DND-41 (cell line): ENCODE data around the gene DNASE2B.

Source experiments
- ATAC-seq: fragments of 200-7000 bp; cut with Tn5 transposase; 3 replicates; pipeline ENCODE4 v1.9.1; 2021; ENCODE audit warnings: low read depth; ENCODE audit not compliant: insufficient read depth
- DNase-seq: peaks from one replicate; pipeline ENCODE4 v3.0.0-alpha.2; 2020
- H2AFZ ChIP-seq: 2 replicates; pipeline ENCODE4 v1.6.0; 2012; ENCODE audit warnings: low read depth, low read length
- H3K27ac ChIP-seq: 2 replicates; pipeline ENCODE4 v1.5.1; 2012; ENCODE audit warnings: low read length, inconsistent platforms
- H3K27me3 ChIP-seq: fragments of 200-600 bp; sonication (generic); 2 replicates; pipeline ENCODE4 v1.6.0; 2012; ENCODE audit warnings: low read length, mild to moderate bottlenecking, inconsistent platforms; ENCODE audit not compliant: insufficient read depth, poor library complexity
- H3K36me3 ChIP-seq: 2 replicates; pipeline ENCODE4 v1.5.1; 2012; ENCODE audit warnings: low read length, inconsistent platforms; ENCODE audit not compliant: insufficient read depth
- H3K4me1 ChIP-seq: 2 replicates; pipeline ENCODE4 v1.5.1; 2012; ENCODE audit warnings: mild to moderate bottlenecking, low read length; ENCODE audit not compliant: insufficient read depth
- H3K4me2 ChIP-seq: 2 replicates; pipeline ENCODE4 v1.6.0; 2012; ENCODE audit warnings: mild to moderate bottlenecking, moderate library complexity, low read length, inconsistent platforms; ENCODE audit not compliant: insufficient read depth
- H3K4me3 ChIP-seq, 2 experiments: fragments of 200-600 bp in 1 of 2; shearing (Covaris generic) in 1 of 2; 2 replicates each; pipeline ENCODE4 v1.5.1; 2012 to 2016; ENCODE audit warnings: inconsistent platforms in 2 of 2, low read length in 2 of 2, mild to moderate bottlenecking in 2 of 2, low read depth in 1 of 2, moderate library complexity in 1 of 2
- H3K79me2 ChIP-seq: 2 replicates; pipeline ENCODE4 v1.6.0; 2012; ENCODE audit warnings: low read length, inconsistent platforms; ENCODE audit not compliant: insufficient read depth
- H3K9ac ChIP-seq: 2 replicates; pipeline ENCODE4 v1.6.0; 2012; ENCODE audit warnings: low read depth, mild to moderate bottlenecking, inconsistent platforms, low read length, moderate library complexity
- H3K9me3 ChIP-seq: 2 replicates; pipeline ENCODE4 v1.5.1; 2012; ENCODE audit warnings: low read length, moderate library complexity, mild to moderate bottlenecking, inconsistent platforms; ENCODE audit not compliant: insufficient read depth, severe bottlenecking
- H4K20me1 ChIP-seq: 2 replicates; pipeline ENCODE4 v1.6.0; 2012; ENCODE audit warnings: low read length; ENCODE audit not compliant: insufficient read depth
- EZH2 ChIP-seq: IDR thresholded peaks from 3 replicates; pipeline ENCODE4 v1.6.1; 2012; ENCODE audit warnings: borderline replicate concordance, low read depth, mild to moderate bottlenecking, moderate library complexity, low read length, inconsistent platforms; ENCODE audit not compliant: severe bottlenecking
- TF ChIP-seq, protein P1 (sequence below): IDR thresholded peaks from 2 replicates; pipeline ENCODE4 v1.5.1; 2012; ENCODE audit warnings: borderline replicate concordance, low read length, moderate library complexity, mild to moderate bottlenecking; ENCODE audit not compliant: poor library complexity, severe bottlenecking; ENCODE audit errors: extremely low read depth

The DNASE2B gene

DNA sequence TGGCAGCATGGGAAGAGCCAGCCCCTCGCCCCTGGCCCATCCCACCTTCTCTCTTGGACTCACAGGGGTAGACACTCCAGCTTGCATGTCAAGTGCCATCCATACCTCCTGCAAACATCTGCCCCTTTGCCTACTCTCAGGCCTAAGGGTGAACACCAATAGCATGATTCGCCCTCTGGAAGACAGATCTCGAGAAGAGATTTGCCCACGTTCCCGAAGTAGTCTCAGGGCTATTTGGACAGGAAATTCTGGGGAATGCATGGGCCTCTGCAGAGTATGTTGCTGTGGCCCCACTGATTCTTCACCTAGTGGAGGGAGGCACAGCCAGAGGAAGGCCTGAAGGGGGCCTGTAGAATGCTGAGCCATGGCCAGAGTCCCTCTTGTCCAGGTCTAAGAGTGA, 29.8 kb upstream of the DNASE2B start:
- Histone ChIP-seq H2AFZ (no peak overlapping the region), H3K9ac (no peak overlapping the region), H3K4me1 (no peaks in the 10 kb centered on the region), H3K36me3 (no peaks in the 10 kb centered on the region), H4K20me1 (no peaks in the 10 kb centered on the region), H3K4me3 (no peak overlapping the region), H3K27ac (no peak overlapping the region), H3K4me2 (no peak overlapping the region), H3K9me3 (no peaks in the 10 kb centered on the region), H3K27me3 (no peaks in the 10 kb centered on the region), H3K79me2 (no peaks in the 10 kb centered on the region)
- ATAC-seq (no peak), DNase-seq (no peak)
- no peak for TF ChIP-seq EZH2

DNA sequence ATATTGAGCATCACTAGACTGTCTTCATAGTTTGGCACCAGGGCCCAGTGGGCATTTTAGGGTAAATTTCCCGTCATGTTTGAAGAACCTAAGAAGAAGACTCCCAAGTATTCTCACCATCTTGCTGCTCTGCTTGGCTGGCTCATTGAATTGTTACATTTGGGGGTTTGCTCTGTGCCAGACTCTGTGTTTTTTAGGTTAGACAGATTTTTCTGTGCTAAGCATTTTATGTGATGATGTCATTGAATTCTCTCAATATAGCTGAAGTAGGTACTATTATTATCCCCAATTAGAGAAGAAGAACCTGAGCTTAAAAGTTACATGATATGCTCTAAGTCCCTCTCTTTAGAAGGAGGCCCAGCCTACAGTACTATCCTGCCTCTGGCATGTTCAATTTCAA, 28.0 kb upstream of the DNASE2B start:
- Histone ChIP-seq H3K27ac (no peak overlapping the region), H3K79me2 (no peaks in the 10 kb centered on the region), H4K20me1 (no peaks in the 10 kb centered on the region), H3K4me1 (no peaks in the 10 kb centered on the region), H3K9me3 (no peaks in the 10 kb centered on the region), H3K4me3 (no peak overlapping the region), H3K4me2 (no peak overlapping the region), H3K36me3 (no peaks in the 10 kb centered on the region), H3K27me3 (no peaks in the 10 kb centered on the region), H3K9ac (no peak overlapping the region), H2AFZ (no peak overlapping the region)
- ATAC-seq (no peak), DNase-seq (no peak)
- TF ChIP-seq, protein P1, sequence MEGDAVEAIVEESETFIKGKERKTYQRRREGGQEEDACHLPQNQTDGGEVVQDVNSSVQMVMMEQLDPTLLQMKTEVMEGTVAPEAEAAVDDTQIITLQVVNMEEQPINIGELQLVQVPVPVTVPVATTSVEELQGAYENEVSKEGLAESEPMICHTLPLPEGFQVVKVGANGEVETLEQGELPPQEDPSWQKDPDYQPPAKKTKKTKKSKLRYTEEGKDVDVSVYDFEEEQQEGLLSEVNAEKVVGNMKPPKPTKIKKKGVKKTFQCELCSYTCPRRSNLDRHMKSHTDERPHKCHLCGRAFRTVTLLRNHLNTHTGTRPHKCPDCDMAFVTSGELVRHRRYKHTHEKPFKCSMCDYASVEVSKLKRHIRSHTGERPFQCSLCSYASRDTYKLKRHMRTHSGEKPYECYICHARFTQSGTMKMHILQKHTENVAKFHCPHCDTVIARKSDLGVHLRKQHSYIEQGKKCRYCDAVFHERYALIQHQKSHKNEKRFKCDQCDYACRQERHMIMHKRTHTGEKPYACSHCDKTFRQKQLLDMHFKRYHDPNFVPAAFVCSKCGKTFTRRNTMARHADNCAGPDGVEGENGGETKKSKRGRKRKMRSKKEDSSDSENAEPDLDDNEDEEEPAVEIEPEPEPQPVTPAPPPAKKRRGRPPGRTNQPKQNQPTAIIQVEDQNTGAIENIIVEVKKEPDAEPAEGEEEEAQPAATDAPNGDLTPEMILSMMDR = no peak
- TF ChIP-seq EZH2 = no peak

DNA sequence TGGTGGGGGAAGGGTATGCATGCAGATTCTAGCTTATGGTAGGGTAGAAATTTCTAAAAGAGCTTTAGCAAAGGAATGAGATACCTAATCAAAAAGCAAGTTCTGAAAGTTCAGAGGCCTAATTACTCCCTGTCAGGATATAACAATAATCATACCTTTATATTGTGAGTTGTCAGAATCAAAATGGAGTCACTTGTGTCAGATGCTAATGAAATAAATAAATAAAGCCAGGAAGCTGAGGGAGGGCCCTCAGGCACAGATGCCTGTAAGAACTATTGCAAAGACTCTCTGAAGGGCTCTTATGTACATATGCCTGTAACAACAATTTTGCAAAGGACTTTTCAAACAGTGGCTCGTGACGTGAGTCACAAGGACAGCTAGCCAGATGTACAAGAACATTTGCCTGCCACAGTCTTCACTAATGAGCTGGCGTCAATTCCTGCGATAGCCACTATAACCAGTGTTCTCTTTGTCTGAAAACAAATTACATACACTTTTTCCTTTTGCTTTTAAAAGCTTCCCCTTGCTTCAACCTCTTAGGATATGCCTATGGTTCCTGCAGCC, 27.4 kb upstream of the DNASE2B start:
- DNase-seq = no peak
- no peaks in the 10 kb centered on the region for H3K79me2 ChIP-seq
- ATAC-seq = no peak

DNA sequence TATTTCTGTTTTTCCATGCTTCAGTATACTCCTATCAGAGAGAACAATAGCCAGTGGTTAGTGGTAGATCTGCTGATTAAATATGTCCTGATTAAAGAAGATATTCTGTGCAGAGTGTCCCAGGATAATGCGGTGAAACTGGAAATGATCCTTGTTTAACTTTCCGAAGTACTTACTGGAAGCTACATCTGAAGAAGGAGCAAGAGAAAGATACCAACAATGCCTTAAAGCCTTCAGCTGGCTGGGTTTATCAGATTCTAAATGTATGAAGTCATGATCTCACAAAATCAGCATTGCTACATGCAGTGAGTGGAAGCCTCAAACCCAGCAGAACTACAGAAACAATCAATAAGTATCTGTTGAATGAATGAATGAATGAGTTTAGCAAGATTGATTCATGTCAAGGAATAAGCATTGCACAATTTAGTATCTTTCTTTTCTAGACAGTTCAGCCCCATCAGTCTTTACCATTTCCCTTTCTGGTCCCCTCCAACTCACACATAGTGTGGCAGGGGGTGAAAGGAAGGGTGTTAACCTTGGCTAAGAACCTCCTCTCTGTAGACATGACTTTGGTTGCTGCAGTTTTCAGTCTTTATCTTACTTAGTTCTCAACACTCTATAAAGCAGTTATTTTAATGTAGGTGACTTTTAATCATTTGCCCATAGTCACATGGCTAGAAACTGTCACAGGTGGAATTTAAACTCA, 24.7 kb upstream of the DNASE2B start:
- H3K27me3 ChIP-seq = no peaks in the 10 kb centered on the region
- H3K4me3 ChIP-seq = no peak overlapping the region
- no peak overlapping the region for H2AFZ ChIP-seq
- no peak overlapping the region for H3K27ac ChIP-seq
- DNase-seq (no peak), ATAC-seq (no peak)
- no peak overlapping the region for H3K4me2 ChIP-seq
- H3K9me3 ChIP-seq = no peaks in the 10 kb centered on the region
- no peaks in the 10 kb centered on the region for H3K4me1 ChIP-seq
- no peak overlapping the region for H3K9ac ChIP-seq
- TF ChIP-seq EZH2 = no peak
- TF ChIP-seq, protein P1 = no peak
- H4K20me1 ChIP-seq = no peaks in the 10 kb centered on the region
- no peaks in the 10 kb centered on the region for H3K36me3 ChIP-seq
- no peaks in the 10 kb centered on the region for H3K79me2 ChIP-seq

More for the DNA sequence above, 27.4 kb upstream of the DNASE2B start:
- Histone ChIP-seq H3K27me3 (no peaks in the 10 kb centered on the region), H3K4me3 (no peak overlapping the region), H3K27ac (no peak overlapping the region), H3K9ac (no peak overlapping the region), H3K9me3 (no peaks in the 10 kb centered on the region), H2AFZ (no peak overlapping the region), H3K4me1 (no peaks in the 10 kb centered on the region), H4K20me1 (no peaks in the 10 kb centered on the region), H3K36me3 (no peaks in the 10 kb centered on the region), H3K4me2 (no peak overlapping the region)
- TF ChIP-seq, protein P1 = no peak
